ENCODE data around the gene TRAPPC11. TPM values are rescaled to one million over a fixed set of nuclear protein-coding genes. Genes with fewer than 3 reads are reported as not detected.

Gene TRAPPC11
- total and polyA plus RNA-seq, 2 experiments from 2014 or later: 15.0 to 42.7 TPM

GRCh38 chr4:183635321-183635720, 23.8 kb upstream of the TRAPPC11 start:
- H3F3A ChIP-seq (replicated peaks; ENCODE audit: low read depth): no peaks in the 10 kb centered on the region; the same call in 1 of the 2 replicates
- H3K27me3 ChIP-seq (ENCODE audit: insufficient read depth): no peaks in the 10 kb centered on the region
- peaks cover 33% of the 10 kb centered on the region for H3K4me1 Mint-ChIP-seq
- H4K20me1 ChIP-seq (replicated peaks; ENCODE audit: insufficient read depth): no peaks in the 10 kb centered on the region
- peaks cover 32% of the 10 kb centered on the region for H3K4me1 ChIP-seq (ENCODE audit: insufficient read depth)
- H3K27ac Mint-ChIP-seq: peak overlapping the region; percentile 40
- peak; percentile 58 for DNase-seq (ENCODE audit: low spot score)
- ATAC-seq: peak; percentile 89
- H3K36me3 Mint-ChIP-seq (ENCODE audit: low read depth): no peaks in the 10 kb centered on the region
- H3K4me3 Mint-ChIP-seq: no peak overlapping the region
- H3K4me2 ChIP-seq: 0 out of 2 replicates have a peak overlapping the region, but pooled peaks have one; percentile 2
- H3K36me3 ChIP-seq (ENCODE audit: insufficient read depth): no peaks in the 10 kb centered on the region
- peak overlapping the region; percentile 18; the same call in 1 of the 2 replicates for H2AFZ ChIP-seq
- no peaks in the 10 kb centered on the region for H3K9me2 ChIP-seq (ENCODE audit: insufficient read depth)
- TF ChIP-seq, protein P1, sequence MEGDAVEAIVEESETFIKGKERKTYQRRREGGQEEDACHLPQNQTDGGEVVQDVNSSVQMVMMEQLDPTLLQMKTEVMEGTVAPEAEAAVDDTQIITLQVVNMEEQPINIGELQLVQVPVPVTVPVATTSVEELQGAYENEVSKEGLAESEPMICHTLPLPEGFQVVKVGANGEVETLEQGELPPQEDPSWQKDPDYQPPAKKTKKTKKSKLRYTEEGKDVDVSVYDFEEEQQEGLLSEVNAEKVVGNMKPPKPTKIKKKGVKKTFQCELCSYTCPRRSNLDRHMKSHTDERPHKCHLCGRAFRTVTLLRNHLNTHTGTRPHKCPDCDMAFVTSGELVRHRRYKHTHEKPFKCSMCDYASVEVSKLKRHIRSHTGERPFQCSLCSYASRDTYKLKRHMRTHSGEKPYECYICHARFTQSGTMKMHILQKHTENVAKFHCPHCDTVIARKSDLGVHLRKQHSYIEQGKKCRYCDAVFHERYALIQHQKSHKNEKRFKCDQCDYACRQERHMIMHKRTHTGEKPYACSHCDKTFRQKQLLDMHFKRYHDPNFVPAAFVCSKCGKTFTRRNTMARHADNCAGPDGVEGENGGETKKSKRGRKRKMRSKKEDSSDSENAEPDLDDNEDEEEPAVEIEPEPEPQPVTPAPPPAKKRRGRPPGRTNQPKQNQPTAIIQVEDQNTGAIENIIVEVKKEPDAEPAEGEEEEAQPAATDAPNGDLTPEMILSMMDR (conservative IDR thresholded peaks at IDR 0.05; ENCODE audit: low read depth in 2 of 2): no peak
- peak overlapping the region; percentile 65; the same call in 1 of the 2 replicates for H3K27ac ChIP-seq (ENCODE audit: low read depth)
- no peaks in the 10 kb centered on the region for H3K79me2 ChIP-seq (replicated peaks; ENCODE audit: insufficient read depth)
- H3K27me3 Mint-ChIP-seq (ENCODE audit: insufficient read depth, low read depth, poor library complexity): peaks cover 3% of the 10 kb centered on the region
- no peaks in the 10 kb centered on the region for H3K9me3 Mint-ChIP-seq
- H3K4me3 ChIP-seq: no peak overlapping the region

GRCh38 chr4:183635741-183636140, 23.4 kb upstream of the TRAPPC11 start:
- H3K79me2 ChIP-seq (replicated peaks; ENCODE audit: insufficient read depth): no peaks in the 10 kb centered on the region
- H3K9me2 ChIP-seq (ENCODE audit: insufficient read depth): no peaks in the 10 kb centered on the region
- DNase-seq (ENCODE audit: low spot score): no peak
- no peaks in the 10 kb centered on the region; the same call in 1 of the 2 replicates for H3F3A ChIP-seq (replicated peaks; ENCODE audit: low read depth)
- no peaks in the 10 kb centered on the region for H3K36me3 Mint-ChIP-seq (ENCODE audit: low read depth)
- no peak overlapping the region for H3K4me3 Mint-ChIP-seq
- H3K27ac ChIP-seq (ENCODE audit: low read depth): no peak overlapping the region
- no peak for ATAC-seq
- peaks cover 33% of the 10 kb centered on the region for H3K4me1 Mint-ChIP-seq
- 0 out of 2 replicates have a peak overlapping the region, but pooled peaks have one; percentile 2 for H3K4me2 ChIP-seq
- H3K27me3 ChIP-seq (ENCODE audit: insufficient read depth): no peaks in the 10 kb centered on the region
- H3K27me3 Mint-ChIP-seq (ENCODE audit: insufficient read depth, low read depth, poor library complexity): peaks cover 3% of the 10 kb centered on the region
- H3K9me3 Mint-ChIP-seq: no peaks in the 10 kb centered on the region
- H2AFZ ChIP-seq: no peak overlapping the region
- no peaks in the 10 kb centered on the region for H3K36me3 ChIP-seq (ENCODE audit: insufficient read depth)
- no peak overlapping the region for H3K4me3 ChIP-seq
- TF ChIP-seq REST (IDR thresholded peaks at IDR 0.05; ENCODE audit: unreplicated experiment) (no peak), ZNF114 (CRISPR knock-in tag; IDR thresholded peaks at IDR 0.05) (no peak), NANOG (IDR thresholded peaks at IDR 0.05; ENCODE audit: borderline replicate concordance) (no peak), CREB1 (CRISPR knock-in tag; IDR thresholded peaks at IDR 0.05; ENCODE audit: low read depth) (no peak), EZH2phosphoT487 (IDR thresholded peaks at IDR 0.05; ENCODE audit: unreplicated experiment) (no peak)
- TF ChIP-seq, protein P2, sequence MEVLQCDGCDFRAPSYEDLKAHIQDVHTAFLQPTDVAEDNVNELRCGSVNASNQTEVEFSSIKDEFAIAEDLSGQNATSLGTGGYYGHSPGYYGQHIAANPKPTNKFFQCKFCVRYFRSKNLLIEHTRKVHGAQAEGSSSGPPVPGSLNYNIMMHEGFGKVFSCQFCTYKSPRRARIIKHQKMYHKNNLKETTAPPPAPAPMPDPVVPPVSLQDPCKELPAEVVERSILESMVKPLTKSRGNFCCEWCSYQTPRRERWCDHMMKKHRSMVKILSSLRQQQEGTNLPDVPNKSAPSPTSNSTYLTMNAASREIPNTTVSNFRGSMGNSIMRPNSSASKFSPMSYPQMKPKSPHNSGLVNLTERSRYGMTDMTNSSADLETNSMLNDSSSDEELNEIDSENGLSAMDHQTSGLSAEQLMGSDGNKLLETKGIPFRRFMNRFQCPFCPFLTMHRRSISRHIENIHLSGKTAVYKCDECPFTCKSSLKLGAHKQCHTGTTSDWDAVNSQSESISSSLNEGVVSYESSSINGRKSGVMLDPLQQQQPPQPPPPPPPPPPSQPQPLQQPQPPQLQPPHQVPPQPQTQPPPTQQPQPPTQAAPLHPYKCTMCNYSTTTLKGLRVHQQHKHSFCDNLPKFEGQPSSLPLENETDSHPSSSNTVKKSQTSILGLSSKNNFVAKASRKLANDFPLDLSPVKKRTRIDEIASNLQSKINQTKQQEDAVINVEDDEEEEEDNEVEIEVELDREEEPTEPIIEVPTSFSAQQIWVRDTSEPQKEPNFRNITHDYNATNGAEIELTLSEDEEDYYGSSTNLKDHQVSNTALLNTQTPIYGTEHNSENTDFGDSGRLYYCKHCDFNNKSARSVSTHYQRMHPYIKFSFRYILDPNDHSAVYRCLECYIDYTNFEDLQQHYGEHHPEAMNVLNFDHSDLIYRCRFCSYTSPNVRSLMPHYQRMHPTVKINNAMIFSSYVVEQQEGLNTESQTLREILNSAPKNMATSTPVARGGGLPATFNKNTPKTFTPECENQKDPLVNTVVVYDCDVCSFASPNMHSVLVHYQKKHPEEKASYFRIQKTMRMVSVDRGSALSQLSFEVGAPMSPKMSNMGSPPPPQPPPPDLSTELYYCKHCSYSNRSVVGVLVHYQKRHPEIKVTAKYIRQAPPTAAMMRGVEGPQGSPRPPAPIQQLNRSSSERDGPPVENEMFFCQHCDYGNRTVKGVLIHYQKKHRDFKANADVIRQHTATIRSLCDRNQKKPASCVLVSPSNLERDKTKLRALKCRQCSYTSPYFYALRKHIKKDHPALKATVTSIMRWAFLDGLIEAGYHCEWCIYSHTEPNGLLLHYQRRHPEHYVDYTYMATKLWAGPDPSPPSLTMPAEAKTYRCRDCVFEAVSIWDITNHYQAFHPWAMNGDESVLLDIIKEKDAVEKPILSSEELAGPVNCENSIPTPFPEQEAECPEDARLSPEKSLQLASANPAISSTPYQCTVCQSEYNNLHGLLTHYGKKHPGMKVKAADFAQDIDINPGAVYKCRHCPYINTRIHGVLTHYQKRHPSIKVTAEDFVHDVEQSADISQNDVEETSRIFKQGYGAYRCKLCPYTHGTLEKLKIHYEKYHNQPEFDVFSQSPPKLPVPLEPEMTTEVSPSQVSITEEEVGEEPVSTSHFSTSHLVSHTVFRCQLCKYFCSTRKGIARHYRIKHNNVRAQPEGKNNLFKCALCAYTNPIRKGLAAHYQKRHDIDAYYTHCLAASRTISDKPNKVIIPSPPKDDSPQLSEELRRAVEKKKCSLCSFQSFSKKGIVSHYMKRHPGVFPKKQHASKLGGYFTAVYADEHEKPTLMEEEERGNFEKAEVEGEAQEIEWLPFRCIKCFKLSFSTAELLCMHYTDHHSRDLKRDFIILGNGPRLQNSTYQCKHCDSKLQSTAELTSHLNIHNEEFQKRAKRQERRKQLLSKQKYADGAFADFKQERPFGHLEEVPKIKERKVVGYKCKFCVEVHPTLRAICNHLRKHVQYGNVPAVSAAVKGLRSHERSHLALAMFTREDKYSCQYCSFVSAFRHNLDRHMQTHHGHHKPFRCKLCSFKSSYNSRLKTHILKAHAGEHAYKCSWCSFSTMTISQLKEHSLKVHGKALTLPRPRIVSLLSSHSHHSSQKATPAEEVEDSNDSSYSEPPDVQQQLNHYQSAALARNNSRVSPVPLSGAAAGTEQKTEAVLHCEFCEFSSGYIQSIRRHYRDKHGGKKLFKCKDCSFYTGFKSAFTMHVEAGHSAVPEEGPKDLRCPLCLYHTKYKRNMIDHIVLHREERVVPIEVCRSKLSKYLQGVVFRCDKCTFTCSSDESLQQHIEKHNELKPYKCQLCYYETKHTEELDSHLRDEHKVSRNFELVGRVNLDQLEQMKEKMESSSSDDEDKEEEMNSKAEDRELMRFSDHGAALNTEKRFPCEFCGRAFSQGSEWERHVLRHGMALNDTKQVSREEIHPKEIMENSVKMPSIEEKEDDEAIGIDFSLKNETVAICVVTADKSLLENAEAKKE (CRISPR knock-in tag; IDR thresholded peaks at IDR 0.05): no peak
- no peak overlapping the region for H3K27ac Mint-ChIP-seq
- H3K4me1 ChIP-seq (ENCODE audit: insufficient read depth): peaks cover 32% of the 10 kb centered on the region
- no peaks in the 10 kb centered on the region for H4K20me1 ChIP-seq (replicated peaks; ENCODE audit: insufficient read depth)

Data from GM23338 (cell line).